HCT116 (cell line): ENCODE measurements around the gene SLC6A6. TPM values are rescaled to one million over a fixed set of nuclear protein-coding genes. Genes with fewer than 3 reads are reported as not detected.

Source experiments
- ATAC-seq: fragments of 200-7000 bp; cut with Tn5 transposase; 2 replicates; pipeline ENCODE4 v1.9.1; 2020; ENCODE audit warnings: mild to moderate bottlenecking, moderate library complexity
- BruUV-seq: library from RNA; stranded (reverse); fragments of 400-500 nt; replicated peaks from 2 replicates; lab custom pipeline; 2021; lab: Mats Ljungman, UMichigan
- CTCF ChIA-PET: fragments of 300-600 bp; sonication (Branson Sonifier 250); formaldehyde crosslinking; loops from one replicate; lab custom pipeline; 2021; ENCODE audit warnings: antibody characterized with exemption; lab: Charles Lee
- POLR2A ChIA-PET: fragments of 300-600, 350-600 bp; sonication (Branson Sonifier 250); formaldehyde crosslinking; loops from one replicate; lab custom pipeline; 2021; ENCODE audit warnings: antibody characterized with exemption; lab: Charles Lee
- RAD21 ChIA-PET, 2 experiments: fragments of 300-600 bp; sonication (Branson Sonifier 250); formaldehyde crosslinking; loops; one replicate each; lab custom pipeline; 2023; ENCODE audit warnings: low total read pairs in 2 of 2; ENCODE audit not compliant: uncharacterized antibody in 2 of 2, unreplicated experiment in 2 of 2, low non-redundant PET in 1 of 2; lab: Charles Lee
- DNase-seq: peaks from one replicate; pipeline ENCODE4 v3.0.0-alpha.2; 2010; ENCODE audit warnings: low read depth, low spot score
- H2AFZ ChIP-seq: fragments of 200-600 bp; shearing (Covaris generic), sonication (generic); 2 replicates; pipeline ENCODE4 v1.6.1; 2017; ENCODE audit warnings: low read depth, mixed run types, mixed read lengths, antibody characterized with exemption, low read length; ENCODE audit not compliant: poor library complexity, severe bottlenecking
- H3K27ac ChIP-seq: 2 replicates; pipeline ENCODE4 v1.5.1; 2012; ENCODE audit warnings: low read depth, low read length
- H3K27me3 ChIP-seq: fragments of 200-600 bp; sonication (generic); 2 replicates; pipeline ENCODE4 v1.6.1; 2016; ENCODE audit warnings: mixed run types, low read length, mixed read lengths; ENCODE audit not compliant: insufficient read depth
- H3K36me3 ChIP-seq, 2 experiments: fragments of 200-500 bp in 1 of 2; fragments of 200-600 bp in 1 of 2; sonication (Bioruptor generic) in 1 of 2; sonication (generic) in 1 of 2; 2 replicates each; pipeline versions ENCODE4 v1.5.1 to v1.6.1; 2014 to 2016; ENCODE audit warnings: low read length in 2 of 2, inconsistent platforms in 1 of 2, mixed read lengths in 1 of 2, mixed run types in 1 of 2; ENCODE audit not compliant: insufficient read depth in 2 of 2, control insufficient read depth in 1 of 2
- H3K4me1 ChIP-seq, 2 experiments: fragments of 200-600 bp in 1 of 2; sonication (generic) in 1 of 2; 2 replicates each; pipeline versions ENCODE4 v1.5.1 to v1.6.1; 2012 to 2017; ENCODE audit warnings: low read length in 2 of 2, inconsistent platforms in 1 of 2, mild to moderate bottlenecking in 1 of 2, mixed read lengths in 1 of 2, mixed run types in 1 of 2, moderate library complexity in 1 of 2; ENCODE audit not compliant: insufficient read depth in 2 of 2, control insufficient read depth in 1 of 2
- H3K4me2 ChIP-seq: fragments of 200-600 bp; sonication (generic); 2 replicates; pipeline ENCODE4 v1.6.1; 2017; ENCODE audit warnings: mixed run types, low read length, mixed read lengths
- H3K4me3 ChIP-seq, 2 experiments: fragments of 200-600 bp in 1 of 2; sonication (generic) in 1 of 2; replicated peaks in 1 of 2; 2 replicates each; pipeline ENCODE4 v1.5.1; 2011 to 2016; ENCODE audit warnings: low read length in 2 of 2, control low read depth in 1 of 2, low read depth in 1 of 2, mild to moderate bottlenecking in 1 of 2, mixed read lengths in 1 of 2, mixed run types in 1 of 2
- H3K79me2 ChIP-seq: fragments of 200-600 bp; sonication (generic); 2 replicates; pipeline ENCODE4 v1.6.1; 2017; ENCODE audit warnings: mild to moderate bottlenecking, mixed run types, low read length, moderate library complexity, mixed read lengths; ENCODE audit not compliant: insufficient read depth
- H3K9ac ChIP-seq: fragments of 200-600 bp; sonication (generic); 2 replicates; pipeline ENCODE4 v1.6.1; 2016; ENCODE audit warnings: low read length, mixed read lengths
- H3K9me2 ChIP-seq: fragments of 200-600 bp; sonication (generic), shearing (Covaris generic); 2 replicates; pipeline ENCODE4 v1.6.1; 2017; ENCODE audit warnings: mixed run types, mild to moderate bottlenecking, moderate library complexity; ENCODE audit not compliant: insufficient read depth
- H3K9me3 ChIP-seq, 2 experiments: fragments of 200-500 bp in 1 of 2; fragments of 200-600 bp in 1 of 2; sonication (Bioruptor generic) in 1 of 2; sonication (generic) in 1 of 2; 2 replicates each; pipeline ENCODE4 v1.6.1; 2014 to 2017; ENCODE audit warnings: low read length in 2 of 2, mixed read lengths in 2 of 2, inconsistent platforms in 1 of 2, low read depth in 1 of 2, mild to moderate bottlenecking in 1 of 2, mixed run types in 1 of 2, moderate library complexity in 1 of 2; ENCODE audit not compliant: control insufficient read depth in 1 of 2, insufficient read depth in 1 of 2
- H4K20me1 ChIP-seq: fragments of 200-600 bp; sonication (generic), shearing (Covaris generic); 2 replicates; pipeline ENCODE4 v1.6.1; 2017; ENCODE audit warnings: mixed run types, mild to moderate bottlenecking, moderate library complexity; ENCODE audit not compliant: insufficient read depth
- EZH2 ChIP-seq: fragments of 200-600 bp; sonication (generic); IDR thresholded peaks from 2 replicates; pipeline ENCODE4 v1.6.1; 2017; ENCODE audit warnings: antibody characterized with exemption, mixed run types
- EZH2phosphoT487 ChIP-seq: fragments of 200-600 bp; IDR thresholded peaks from 2 replicates; pipeline ENCODE4 v1.6.1; 2018; ENCODE audit warnings: antibody characterized with exemption, borderline replicate concordance
- FOSL1 ChIP-seq: IDR thresholded peaks from 2 replicates; pipeline ENCODE4 v1.6.1; 2012; ENCODE audit warnings: low read depth
- JUND ChIP-seq: IDR thresholded peaks from 2 replicates; pipeline ENCODE4 v1.6.1; 2012
- RAD21 ChIP-seq: IDR thresholded peaks from 2 replicates; pipeline ENCODE4 v1.6.1; 2012; ENCODE audit warnings: low read depth, mild to moderate bottlenecking
- SP1 ChIP-seq: IDR thresholded peaks from 2 replicates; pipeline ENCODE4 v1.6.1; 2012; ENCODE audit warnings: low read depth
- TCF7L2 ChIP-seq: IDR thresholded peaks from 2 replicates; pipeline ENCODE4 v1.7.0; 2011; ENCODE audit warnings: borderline replicate concordance, inconsistent platforms; ENCODE audit not compliant: insufficient read depth, insufficient read length; ENCODE audit errors: extremely low read depth
- ZFX ChIP-seq: fragments of 450-650 bp; IDR thresholded peaks from 2 replicates; pipeline ENCODE4 v1.6.1; 2017
- intact Hi-C: fragments of 100-400 bp; cut with micrococcal nuclease; formaldehyde crosslinking; loops from 2 replicates; pipeline ENCODE4 v1.10.0; 2022
- total RNA-seq: library from RNA; stranded (reverse); gene quantifications from one replicate; pipeline ENCODE4 v1.2.1, GENCODE V29; 2021; ENCODE audit not compliant: unreplicated experiment
- TF ChIP-seq, protein P1 (sequence below), 3 experiments: fragments of 200-600 bp in 1 of 3; sonication (generic) in 1 of 3; IDR thresholded peaks in 2 of 3; conservative IDR thresholded peaks in 1 of 3; 2 replicates each; pipeline ENCODE4 v1.5.1; 2012 to 2017; ENCODE audit warnings: low read depth in 2 of 3, low read length in 2 of 3, antibody characterized with exemption in 1 of 3, borderline replicate concordance in 1 of 3, control low read depth in 1 of 3, mild to moderate bottlenecking in 1 of 3, mixed read lengths in 1 of 3, mixed run types in 1 of 3, moderate library complexity in 1 of 3; ENCODE audit not compliant: insufficient read depth in 1 of 3
- TF ChIP-seq, protein P2 (sequence below): IDR thresholded peaks from 2 replicates; pipeline ENCODE4 v1.6.1; 2012

Gene SLC6A6
- total RNA-seq, 1 experiment from 2014 or later: 36.3 TPM

DNA sequence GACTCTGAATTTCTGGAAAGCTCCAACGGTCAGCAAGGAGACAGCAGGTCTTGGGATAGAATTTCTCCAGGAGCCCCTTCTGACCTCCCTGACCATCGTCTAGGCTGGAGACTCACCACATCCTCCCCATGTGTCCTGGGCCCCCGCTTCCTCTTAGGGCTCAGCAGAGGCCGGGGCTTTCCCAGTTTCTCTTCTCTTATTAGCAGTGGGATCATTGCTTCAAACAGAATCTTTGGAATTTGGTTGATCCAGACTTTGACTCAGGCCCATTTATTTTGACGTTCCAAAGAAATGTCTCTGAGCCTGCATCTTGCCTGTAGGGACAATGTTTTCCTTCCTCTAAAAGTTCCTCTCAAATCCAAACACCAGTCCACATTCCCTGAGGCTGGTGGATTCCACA, 38.4 kb upstream of the SLC6A6 start:
- BruUV-seq: no TSS peak
- POLR2A ChIA-PET: no interaction called here
- no peak for DNase-seq
- Histone ChIP-seq H3K27ac (no peak overlapping the region), H3K4me1 (no peaks in the 10 kb centered on the region)
- no peak for TF ChIP-seq EZH2phosphoT487
- TF ChIP-seq RAD21: no peak
- TF ChIP-seq ZFX: no peak
- no peak for TF ChIP-seq TCF7L2
- TF ChIP-seq EZH2: no peak
- TF ChIP-seq, all 23 proteins: peak for 0
- CTCF ChIA-PET: no interaction called here
- no peak for ATAC-seq
- Histone ChIP-seq H3K9me2 (no peaks in the 10 kb centered on the region), H3K4me3 (no peak overlapping the region), H3K4me2 (no peak overlapping the region), H2AFZ (no peak overlapping the region), H3K79me2 (no peaks in the 10 kb centered on the region), H3K27me3 (no peaks in the 10 kb centered on the region), H3K36me3 (no peaks in the 10 kb centered on the region), H3K9ac (no peak overlapping the region), H4K20me1 (no peaks in the 10 kb centered on the region), H3K9me3 (no peaks in the 10 kb centered on the region)
- RAD21 ChIA-PET: no interaction called here
- intact Hi-C loops: no loop called here

DNA sequence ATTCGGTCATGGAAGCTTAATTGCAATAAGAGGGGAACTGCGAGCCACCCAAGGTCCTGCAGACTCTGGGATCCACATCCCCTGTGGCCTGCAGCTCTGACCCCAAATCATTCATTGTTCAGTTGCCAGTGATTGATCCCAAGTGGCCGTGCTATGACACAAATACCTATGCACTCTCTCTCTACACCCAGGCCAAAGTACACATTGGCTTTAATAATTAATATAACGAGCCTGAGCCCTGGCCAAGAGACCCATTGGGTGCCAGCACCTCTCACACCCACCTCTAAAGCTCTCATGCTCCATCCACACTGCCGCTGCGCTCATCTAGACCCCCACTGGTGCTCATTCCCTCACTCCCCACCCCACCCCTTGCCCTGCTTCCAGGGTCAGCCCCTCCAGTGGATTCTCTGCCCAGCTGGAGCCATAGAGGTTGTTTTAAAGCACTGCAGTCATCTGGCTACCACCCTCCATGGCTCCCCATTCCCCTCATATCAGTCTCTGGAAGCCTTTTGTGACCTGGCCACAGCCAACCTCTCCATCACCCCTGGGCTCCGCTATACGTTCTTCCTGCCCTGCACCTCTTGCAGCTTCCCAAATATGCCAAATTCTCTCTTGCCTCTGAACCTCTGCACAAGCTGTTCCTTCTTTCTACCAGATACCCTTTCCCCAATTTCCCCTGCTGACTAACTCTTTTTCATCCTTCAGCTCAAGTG, 37.7 kb upstream of the SLC6A6 start:
- Histone ChIP-seq H3K4me1 (peaks cover 3 to 6% of the 10 kb centered on the region in 2 experiments; a peak in 3 of 4 replicates), H3K36me3 (no peaks in the 10 kb centered on the region), H3K27me3 (no peaks in the 10 kb centered on the region), H4K20me1 (no peaks in the 10 kb centered on the region), H3K79me2 (no peaks in the 10 kb centered on the region), H3K27ac (no peak overlapping the region), H2AFZ (no peak overlapping the region), H3K4me2 (no peak overlapping the region), H3K9me2 (no peaks in the 10 kb centered on the region), H3K4me3 (no peak overlapping the region), H3K9me3 (no peaks in the 10 kb centered on the region), H3K9ac (no peak overlapping the region)
- ATAC-seq (no peak), DNase-seq (no peak)
- intact Hi-C loops: no loop called here
- ChIA-PET RAD21 (no interaction called here), POLR2A (no interaction called here), CTCF (no interaction called here)
- TF ChIP-seq FOSL1 (no peak), SP1 (no peak), RAD21 (no peak), JUND (no peak)
- TF ChIP-seq, protein P1, sequence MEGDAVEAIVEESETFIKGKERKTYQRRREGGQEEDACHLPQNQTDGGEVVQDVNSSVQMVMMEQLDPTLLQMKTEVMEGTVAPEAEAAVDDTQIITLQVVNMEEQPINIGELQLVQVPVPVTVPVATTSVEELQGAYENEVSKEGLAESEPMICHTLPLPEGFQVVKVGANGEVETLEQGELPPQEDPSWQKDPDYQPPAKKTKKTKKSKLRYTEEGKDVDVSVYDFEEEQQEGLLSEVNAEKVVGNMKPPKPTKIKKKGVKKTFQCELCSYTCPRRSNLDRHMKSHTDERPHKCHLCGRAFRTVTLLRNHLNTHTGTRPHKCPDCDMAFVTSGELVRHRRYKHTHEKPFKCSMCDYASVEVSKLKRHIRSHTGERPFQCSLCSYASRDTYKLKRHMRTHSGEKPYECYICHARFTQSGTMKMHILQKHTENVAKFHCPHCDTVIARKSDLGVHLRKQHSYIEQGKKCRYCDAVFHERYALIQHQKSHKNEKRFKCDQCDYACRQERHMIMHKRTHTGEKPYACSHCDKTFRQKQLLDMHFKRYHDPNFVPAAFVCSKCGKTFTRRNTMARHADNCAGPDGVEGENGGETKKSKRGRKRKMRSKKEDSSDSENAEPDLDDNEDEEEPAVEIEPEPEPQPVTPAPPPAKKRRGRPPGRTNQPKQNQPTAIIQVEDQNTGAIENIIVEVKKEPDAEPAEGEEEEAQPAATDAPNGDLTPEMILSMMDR (IDR thresholded peaks at IDR 0.05 in 2 of 3, conservative IDR thresholded peaks at IDR 0.05 in 1 of 3; ENCODE audit: borderline replicate concordance in 1 of 3, insufficient read depth in 1 of 3, low read depth in 2 of 3, low read length in 2 of 3): no peak
- TF ChIP-seq, protein P2, sequence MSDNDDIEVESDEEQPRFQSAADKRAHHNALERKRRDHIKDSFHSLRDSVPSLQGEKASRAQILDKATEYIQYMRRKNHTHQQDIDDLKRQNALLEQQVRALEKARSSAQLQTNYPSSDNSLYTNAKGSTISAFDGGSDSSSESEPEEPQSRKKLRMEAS: no peak
- no TSS peak for BruUV-seq
